A549 (cell line): ENCODE measurements around the gene SLC47A2. TPM values are rescaled to one million over a fixed set of nuclear protein-coding genes. Genes with fewer than 3 reads are reported as not detected.
"Not testable (repeated sequence)": the region's sequence is repeated elsewhere in the genome, so short reads cannot be mapped to it uniquely, and the experiment has no call there.

Source experiments
- ATAC-seq, 2 experiments: fragments of 200-7000 bp in 1 of 2; fragments of >200 bp in 1 of 2; cut with Nextera tagmentation in 1 of 2; cut with Tn5 transposase in 1 of 2; 3 replicates each; pipeline versions ENCODE4 v1.8.0 to v1.9.1; 2018 to 2020; ENCODE audit warnings: mild to moderate bottlenecking in 1 of 2, moderate library complexity in 1 of 2
- CTCF ChIA-PET: fragments of 300-600 bp; sonication (Branson Sonifier 250); formaldehyde crosslinking; extraction: SDS; loops from one replicate; lab custom pipeline; 2021; ENCODE audit warnings: antibody characterized with exemption, inconsistent platforms; lab: Yijun Ruan, JAX
- POLR2A ChIA-PET: fragments of 350-600 bp; formaldehyde crosslinking; extraction: SDS; loops from one replicate; lab custom pipeline; 2021; ENCODE audit warnings: antibody characterized with exemption, inconsistent platforms; lab: Yijun Ruan, JAX
- DNase-seq, 2 experiments: peaks; one replicate each; pipeline versions ENCODE4 v3.0.0 to v3.0.0-alpha.2; 2011 to 2016; ENCODE audit warnings: low read depth in 1 of 2, low spot score in 1 of 2
- FAIRE-seq: peaks from 2 replicates; lab custom pipeline; 2011; peaks lifted over from hg19 to GRCh38; lab: Jason Lieb, UNC
- H3K27ac ChIP-seq, 2 experiments: fragments of >200 bp; sonication (Bioruptor Twin); formaldehyde crosslinking; 3 replicates each; pipeline ENCODE4 v1.5.1; 2016 to 2017
- H3K4me1 ChIP-seq: fragments of >200 bp; sonication (Bioruptor Twin); formaldehyde crosslinking; 3 replicates; pipeline ENCODE4 v1.6.1; 2016
- H3K4me2 ChIP-seq: fragments of >200 bp; sonication (Bioruptor Twin); formaldehyde crosslinking; 3 replicates; pipeline ENCODE4 v1.6.1; 2016
- H3K4me3 ChIP-seq: fragments of >200 bp; sonication (Bioruptor Twin); formaldehyde crosslinking; 3 replicates; pipeline ENCODE4 v1.5.1; 2016
- H3K9me3 ChIP-seq: fragments of >200 bp; sonication (Bioruptor Twin); formaldehyde crosslinking; 3 replicates; pipeline ENCODE4 v1.6.1; 2016
- CBX2 ChIP-seq: fragments of 200-600 bp; sonication (generic); IDR thresholded peaks from 2 replicates; pipeline ENCODE4 v1.6.1; 2016; ENCODE audit warnings: low read depth, mild to moderate bottlenecking, borderline replicate concordance
- CEBPB ChIP-seq, 2 experiments: fragments of >200 bp in 1 of 2; sonication (Bioruptor Twin) in 1 of 2; formaldehyde crosslinking in 1 of 2; IDR thresholded peaks; 2 replicates each; pipeline ENCODE4 v1.6.1; 2012 to 2016
- CHD2 ChIP-seq: fragments of 150-350 bp; IDR thresholded peaks from 2 replicates; pipeline ENCODE4 v1.6.1; 2014; ENCODE audit warnings: low read length; ENCODE audit not compliant: partially characterized antibody
- EHMT2 ChIP-seq: fragments of 200-600 bp; sonication (generic); IDR thresholded peaks from 2 replicates; pipeline ENCODE4 v1.6.1; 2016; ENCODE audit warnings: antibody characterized with exemption, low read depth, mild to moderate bottlenecking, moderate library complexity
- FOSL2 ChIP-seq, 2 experiments: fragments of 450-650 bp in 1 of 2; fragments of >200 bp in 1 of 2; sonication (Bioruptor Twin) in 1 of 2; formaldehyde crosslinking; IDR thresholded peaks; 2 replicates each; pipeline versions ENCODE4 v1.5.0 to v1.6.1; 2016 to 2020; ENCODE audit warnings: mild to moderate bottlenecking in 1 of 2, moderate library complexity in 1 of 2
- FOXS1 ChIP-seq: fragments of 250-450 bp; sonication (Bioruptor Pico); IDR thresholded peaks from 2 replicates; pipeline ENCODE4 v1.5.0; 2020; ENCODE audit warnings: mild to moderate bottlenecking, moderate library complexity
- HEYL ChIP-seq: fragments of 250-450 bp; sonication (Bioruptor Pico); IDR thresholded peaks from 2 replicates; pipeline ENCODE4 v1.8.0; 2021; ENCODE audit warnings: mild to moderate bottlenecking, moderate library complexity
- JUN ChIP-seq, 2 experiments: fragments of >200 bp; sonication (Bioruptor Twin); formaldehyde crosslinking; IDR thresholded peaks; 2 replicates in 1 of 2; 3 replicates in 1 of 2; pipeline ENCODE4 v1.6.1; 2016 to 2017
- MAFK ChIP-seq: fragments of 450-650 bp; IDR thresholded peaks from 2 replicates; pipeline ENCODE4 v1.6.1; 2014; ENCODE audit not compliant: partially characterized antibody
- MAZ ChIP-seq: fragments of 150-350 bp; IDR thresholded peaks from 2 replicates; pipeline ENCODE4 v1.6.1; 2014; ENCODE audit warnings: antibody characterized with exemption, low read depth, low read length, borderline replicate concordance
- MYC ChIP-seq: IDR thresholded peaks from 2 replicates; pipeline ENCODE4 v1.6.1; 2012; ENCODE audit warnings: mild to moderate bottlenecking, inconsistent platforms, low read length, improper control_type of control experiment, borderline replicate concordance
- NFE2L2 ChIP-seq: fragments of 150-350 bp; conservative IDR thresholded peaks from 2 replicates; pipeline ENCODE4 v1.6.1; 2014; ENCODE audit warnings: low read length
- NR3C1 ChIP-seq: fragments of >200 bp; sonication (Bioruptor Twin); formaldehyde crosslinking; IDR thresholded peaks from 3 replicates; pipeline ENCODE4 v1.6.1; 2017
- PHF8 ChIP-seq: fragments of 200-600 bp; sonication (generic); IDR thresholded peaks from 2 replicates; pipeline ENCODE4 v1.6.1; 2016; ENCODE audit warnings: low read depth, mild to moderate bottlenecking, antibody characterized with exemption, moderate library complexity, borderline replicate concordance
- POLR2A ChIP-seq: IDR thresholded peaks from 2 replicates; pipeline ENCODE4 v1.6.1; 2012; ENCODE audit warnings: mild to moderate bottlenecking, low read length
- RFX5 ChIP-seq: fragments of 450-650 bp; IDR thresholded peaks from 2 replicates; pipeline ENCODE4 v1.7.1; 2014; ENCODE audit warnings: antibody characterized with exemption, mild to moderate bottlenecking, moderate library complexity
- RNF2 ChIP-seq: fragments of 200-600 bp; sonication (generic); IDR thresholded peaks from 2 replicates; pipeline ENCODE4 v1.6.1; 2016; ENCODE audit warnings: low read depth, mild to moderate bottlenecking, antibody characterized with exemption, moderate library complexity, borderline replicate concordance
- SMC3 ChIP-seq: fragments of >200 bp; sonication (Bioruptor Twin); formaldehyde crosslinking; IDR thresholded peaks from 3 replicates; pipeline ENCODE4 v1.6.1; 2018; ENCODE audit warnings: inconsistent platforms
- TFCP2L1 ChIP-seq: fragments of 250-450 bp; sonication (Bioruptor Pico); IDR thresholded peaks from 2 replicates; pipeline ENCODE4 v1.5.0; 2021; ENCODE audit warnings: mild to moderate bottlenecking
- ZFP36 ChIP-seq: fragments of 450-650 bp; IDR thresholded peaks from 2 replicates; pipeline ENCODE4 v1.6.1; 2014; ENCODE audit warnings: borderline replicate concordance; ENCODE audit not compliant: partially characterized antibody
- WGBS: methylation state at CpG from one replicate; pipeline ENCODE4 v1.1.6; 2017; ENCODE audit errors: missing lambda C conversion rate; 5-methylcytosine and 5-hydroxymethylcytosine counted together
- polyA plus RNA-seq, 4 experiments: library from polyadenylated mRNA; depleted of rRNA in 3 of 4; stranded (reverse); fragments of >200 nt; fragmentation: RNase III in 1 of 4; extraction: RNeasy Plus Mini Kit Qiagen cat#74134 plus additional on column Dnase treatment in 1 of 4; gene quantifications; 2 replicates in 3 of 4; 3 replicates in 1 of 4; pipeline ENCODE4 v1.2.3, GENCODE V29; 2011 to 2017
- TF ChIP-seq, protein P1 (sequence below): fragments of 450-650 bp; IDR thresholded peaks from 2 replicates; pipeline ENCODE4 v1.6.1; 2014; ENCODE audit warnings: antibody characterized with exemption
- TF ChIP-seq, protein P2 (sequence below): fragments of 250-450 bp; sonication (Bioruptor Pico); IDR thresholded peaks from 2 replicates; pipeline ENCODE4 v1.5.0; 2020; ENCODE audit warnings: low read depth, mild to moderate bottlenecking, moderate library complexity
- TF ChIP-seq, protein P3 (sequence below): fragments of >200 bp; sonication (Bioruptor Twin); formaldehyde crosslinking; IDR thresholded peaks from 3 replicates; pipeline ENCODE4 v1.5.1; 2016

SLC47A2 gene
- polyA plus RNA-seq, 2 of the 4 experiments (the other 2 are of a cell fraction): 0.13 to 0.27 TPM

DNA sequence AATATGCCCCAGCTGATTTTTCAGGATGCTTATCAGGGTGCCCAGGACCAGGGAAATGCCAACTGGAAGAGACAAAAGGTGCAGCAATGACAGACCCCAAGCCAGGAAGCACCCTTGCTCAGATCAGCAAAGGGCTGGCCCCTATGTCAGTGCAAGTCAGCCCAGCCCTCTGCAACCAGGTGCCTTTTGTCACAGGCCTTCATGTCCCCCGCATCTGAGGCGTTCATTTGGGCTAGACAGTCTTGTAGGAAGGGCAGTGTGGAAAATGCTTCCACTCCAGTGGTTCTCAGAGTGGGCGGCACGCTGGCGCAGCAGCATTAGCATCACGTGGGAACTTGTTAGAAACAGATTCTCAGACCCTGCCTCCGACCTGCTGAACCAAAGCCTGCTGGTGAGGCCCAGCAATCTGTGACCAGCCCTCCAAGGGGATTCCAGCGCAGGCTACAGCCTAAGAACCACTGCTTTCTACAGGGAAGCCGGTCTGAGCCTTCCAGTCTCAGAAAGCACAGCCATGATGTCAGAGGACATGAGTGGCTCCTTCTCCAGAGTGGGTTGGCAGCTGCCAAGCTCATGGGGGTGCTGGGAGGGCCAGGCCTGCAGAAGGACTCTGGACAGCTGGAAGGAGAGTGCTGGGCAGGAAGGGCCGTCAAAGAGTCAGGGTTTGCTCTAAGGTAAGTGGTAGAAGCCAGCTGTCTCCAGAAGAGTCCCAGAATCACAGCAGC lies 13.1 kb downstream of the SLC47A2 start:
- H3K4me1 ChIP-seq: peaks cover 7% of the 10 kb centered on the region; the same call in 1 of the 3 replicates
- no peak overlapping the region for H3K4me2 ChIP-seq
- DNase-seq (no peak), FAIRE-seq (no peak), ATAC-seq (peak in 1 of 2 experiments; percentile 7; a peak in 1 of 6 replicates)
- no peak overlapping the region for H3K4me3 ChIP-seq
- CTCF ChIA-PET: interaction anchor here (1.5 to 3.3 kb wide), 5 partner anchors 15 to 190 kb away, joined by 4 to 17 read pairs (median 6); no protein-coding TSS in a partner anchor
- TF ChIP-seq NR3C1 (no peak), RNF2 (no peak), JUN (IDR thresholded peaks at IDR 0.05) (no peak), TFCP2L1 (CRISPR knock-in tag) (no peak), ZFP36 (no peak), CBX2 (no peak), NFE2L2 (no peak), FOXS1 (CRISPR knock-in tag) (no peak), EHMT2 (no peak), MAZ (no peak), HEYL (CRISPR knock-in tag) (no peak), POLR2A (no peak)
- TF ChIP-seq, protein P1, sequence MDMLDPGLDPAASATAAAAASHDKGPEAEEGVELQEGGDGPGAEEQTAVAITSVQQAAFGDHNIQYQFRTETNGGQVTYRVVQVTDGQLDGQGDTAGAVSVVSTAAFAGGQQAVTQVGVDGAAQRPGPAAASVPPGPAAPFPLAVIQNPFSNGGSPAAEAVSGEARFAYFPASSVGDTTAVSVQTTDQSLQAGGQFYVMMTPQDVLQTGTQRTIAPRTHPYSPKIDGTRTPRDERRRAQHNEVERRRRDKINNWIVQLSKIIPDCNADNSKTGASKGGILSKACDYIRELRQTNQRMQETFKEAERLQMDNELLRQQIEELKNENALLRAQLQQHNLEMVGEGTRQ: no peak
- TF ChIP-seq, protein P2, sequence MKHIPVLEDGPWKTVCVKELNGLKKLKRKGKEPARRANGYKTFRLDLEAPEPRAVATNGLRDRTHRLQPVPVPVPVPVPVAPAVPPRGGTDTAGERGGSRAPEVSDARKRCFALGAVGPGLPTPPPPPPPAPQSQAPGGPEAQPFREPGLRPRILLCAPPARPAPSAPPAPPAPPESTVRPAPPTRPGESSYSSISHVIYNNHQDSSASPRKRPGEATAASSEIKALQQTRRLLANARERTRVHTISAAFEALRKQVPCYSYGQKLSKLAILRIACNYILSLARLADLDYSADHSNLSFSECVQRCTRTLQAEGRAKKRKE (CRISPR knock-in tag): no peak
- TF ChIP-seq, all 56 proteins: peak for 0
- 80% methylated on average over 10 of the region's 10 CpGs for WGBS
- POLR2A ChIA-PET: interaction anchor here (1.5 kb wide), 1 partner anchor 55 kb away, joined by 4 read pairs; the partner anchor contains the start of gene ALDH3A2
- H3K9me3 ChIP-seq: no peaks in the 10 kb centered on the region
- H3K27ac ChIP-seq: peak overlapping the region in 1 of 2 experiments; percentile 59; a peak in 3 of 6 replicates

DNA sequence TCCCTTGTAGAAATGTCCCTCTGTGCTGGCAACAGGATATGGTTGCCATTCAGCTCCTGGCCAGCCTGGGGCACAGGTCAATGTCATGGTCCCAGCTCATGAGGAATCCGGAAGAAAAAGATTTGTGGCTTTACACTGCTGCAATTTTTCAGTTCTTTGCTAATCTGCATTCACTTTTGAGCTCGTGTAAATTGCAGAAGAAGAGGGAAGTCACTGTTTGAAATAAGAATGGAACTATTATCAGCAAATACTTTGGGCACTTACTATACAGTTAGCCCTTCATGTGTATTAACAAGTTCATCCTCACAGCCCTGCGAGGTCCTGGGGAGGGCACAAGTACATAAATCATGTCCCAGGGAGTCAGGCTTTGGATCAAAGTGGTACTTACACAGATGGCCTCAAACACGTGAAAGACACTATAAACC lies 14.2 kb downstream of the SLC47A2 start:
- ChIA-PET CTCF (interaction anchor here (0.9 to 3.3 kb wide), 7 partner anchors 14 to 65 kb away, joined by 3 to 17 read pairs (median 4); partner anchors contain the start of gene SLC47A2), POLR2A (no interaction called here)
- no peak for ATAC-seq
- whole genome bisulfite sequencing: 82% methylated on average over 4 of the region's 4 CpGs
- Histone ChIP-seq H3K27ac (0 out of 6 replicates have a peak overlapping the region, but pooled peaks of 1 of the 2 experiments have one; percentile 59), H3K4me3 (no peak overlapping the region), H3K4me1 (peaks cover 7% of the 10 kb centered on the region; the same call in 1 of the 3 replicates)
- no peak for TF ChIP-seq FOSL2 (IDR thresholded peaks at IDR 0.05)
- no peak for TF ChIP-seq FOSL2 (CRISPR knock-in tag; IDR thresholded peaks at IDR 0.05)
- no peak for TF ChIP-seq MYC
- no peak for TF ChIP-seq NFE2L2
- no peak for TF ChIP-seq SMC3
- no peak for TF ChIP-seq HEYL (CRISPR knock-in tag)
- no peak for TF ChIP-seq MAFK
- TF ChIP-seq, all 56 proteins: peak for 0
- FAIRE-seq (no peak), DNase-seq (no peak)
- Histone ChIP-seq H3K4me2 (no peak overlapping the region), H3K9me3 (no peaks in the 10 kb centered on the region)

DNA sequence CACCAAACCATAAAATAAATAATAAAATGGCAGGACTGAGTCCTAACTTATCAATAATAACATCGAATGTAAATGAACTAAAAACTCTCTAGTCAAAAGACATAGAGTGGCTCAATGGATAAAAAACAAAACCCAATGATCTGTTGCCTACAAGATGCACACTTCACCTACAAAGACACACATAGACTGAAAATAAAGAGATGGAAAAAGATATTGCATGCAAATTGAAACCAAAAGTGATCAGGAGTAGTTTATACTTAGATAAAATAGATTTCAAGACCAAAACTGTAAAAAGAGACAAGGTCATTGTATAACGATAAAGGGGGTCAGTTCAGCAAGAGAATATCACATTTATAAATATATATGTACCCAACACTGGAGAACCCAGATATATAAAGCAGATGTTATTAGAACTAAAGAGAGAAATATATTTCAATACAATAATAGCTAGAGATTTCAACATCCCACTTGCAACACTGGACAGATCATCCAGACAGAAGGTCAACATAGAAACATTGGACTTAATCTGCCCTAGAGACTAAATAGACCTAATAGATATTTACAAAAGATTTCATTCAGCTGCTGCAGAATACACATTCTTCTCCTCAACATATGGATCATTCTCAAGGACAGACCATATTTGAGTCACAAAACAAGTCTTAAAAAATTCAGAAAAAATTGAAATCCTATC lies 29.8 kb downstream of the SLC47A2 start:
- H3K9me3 ChIP-seq: peaks cover 3% of the 10 kb centered on the region; the same call in 1 of the 3 replicates
- ChIA-PET POLR2A (interaction anchor here (0.6 kb wide), 1 partner anchor 58 kb away, joined by 4 read pairs; no protein-coding TSS in a partner anchor), CTCF (interaction anchor here (1.0 to 1.6 kb wide), 2 partner anchors 8 to 58 kb away, joined by 3 read pairs; no protein-coding TSS in a partner anchor)
- H3K4me1 ChIP-seq: no peaks in the 10 kb centered on the region
- no peak overlapping the region for H3K4me3 ChIP-seq
- ATAC-seq (no peak), DNase-seq (no peak), FAIRE-seq (peak; percentile 63)
- no peak for TF ChIP-seq CHD2
- no peak for TF ChIP-seq FOSL2 (IDR thresholded peaks at IDR 0.05)
- TF ChIP-seq FOSL2 (CRISPR knock-in tag; IDR thresholded peaks at IDR 0.05): no peak
- TF ChIP-seq, protein P3, sequence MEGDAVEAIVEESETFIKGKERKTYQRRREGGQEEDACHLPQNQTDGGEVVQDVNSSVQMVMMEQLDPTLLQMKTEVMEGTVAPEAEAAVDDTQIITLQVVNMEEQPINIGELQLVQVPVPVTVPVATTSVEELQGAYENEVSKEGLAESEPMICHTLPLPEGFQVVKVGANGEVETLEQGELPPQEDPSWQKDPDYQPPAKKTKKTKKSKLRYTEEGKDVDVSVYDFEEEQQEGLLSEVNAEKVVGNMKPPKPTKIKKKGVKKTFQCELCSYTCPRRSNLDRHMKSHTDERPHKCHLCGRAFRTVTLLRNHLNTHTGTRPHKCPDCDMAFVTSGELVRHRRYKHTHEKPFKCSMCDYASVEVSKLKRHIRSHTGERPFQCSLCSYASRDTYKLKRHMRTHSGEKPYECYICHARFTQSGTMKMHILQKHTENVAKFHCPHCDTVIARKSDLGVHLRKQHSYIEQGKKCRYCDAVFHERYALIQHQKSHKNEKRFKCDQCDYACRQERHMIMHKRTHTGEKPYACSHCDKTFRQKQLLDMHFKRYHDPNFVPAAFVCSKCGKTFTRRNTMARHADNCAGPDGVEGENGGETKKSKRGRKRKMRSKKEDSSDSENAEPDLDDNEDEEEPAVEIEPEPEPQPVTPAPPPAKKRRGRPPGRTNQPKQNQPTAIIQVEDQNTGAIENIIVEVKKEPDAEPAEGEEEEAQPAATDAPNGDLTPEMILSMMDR: no peak
- no peak for TF ChIP-seq RFX5
- no peak for TF ChIP-seq CEBPB (IDR thresholded peaks at IDR 0.05)
- TF ChIP-seq PHF8: no peak
- H3K4me2 ChIP-seq: no peak overlapping the region
- 94% methylated on average over 2 of the region's 2 CpGs for WGBS
- no peak overlapping the region for H3K27ac ChIP-seq

DNA sequence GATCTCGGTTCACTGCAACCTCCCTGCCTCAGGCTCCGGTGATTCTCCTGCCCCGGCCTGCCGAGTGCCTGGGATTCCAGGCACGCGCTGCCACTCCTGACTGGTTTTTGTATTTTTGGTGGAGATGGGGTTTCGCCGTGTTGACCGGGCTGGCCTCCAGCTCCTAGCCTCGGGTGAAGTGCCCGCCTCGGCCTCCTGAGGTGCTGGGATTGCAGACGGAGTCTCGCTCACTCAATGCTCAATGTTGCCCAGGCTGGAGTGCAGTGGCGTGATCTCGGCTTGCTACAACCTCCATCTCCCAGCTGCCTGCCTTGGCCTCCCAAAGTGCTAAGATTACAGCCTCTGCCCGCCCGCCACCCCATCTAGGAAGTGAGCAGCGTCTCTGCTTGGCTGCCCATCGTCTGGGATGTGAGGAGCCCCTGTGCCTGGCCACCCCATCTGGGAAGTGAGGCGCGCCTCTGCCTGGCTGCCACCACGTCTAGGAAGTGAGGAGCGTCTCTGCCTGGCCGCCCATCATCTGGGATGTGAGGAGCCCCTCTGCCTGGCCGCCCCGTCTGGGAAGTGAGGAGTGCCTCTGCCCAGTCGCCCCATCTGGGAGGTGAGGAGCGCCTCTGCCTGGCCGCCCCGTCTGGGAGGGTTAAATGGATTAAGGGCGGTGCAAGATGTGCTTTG lies 31.3 kb downstream of the SLC47A2 start:
- CTCF ChIA-PET: interaction anchor here (0.6 to 1.6 kb wide), 3 partner anchors 11 to 65 kb away, joined by 3 to 5 read pairs (median 3); no protein-coding TSS in a partner anchor
- FAIRE-seq, H3K4me2 ChIP-seq, H3K27ac ChIP-seq, DNase-seq, ATAC-seq, H3K9me3 ChIP-seq, H3K4me1 ChIP-seq, H3K4me3 ChIP-seq, POLR2A ChIA-PET: not testable (repeated sequence)
- 96% methylated on average over 21 of the region's 32 CpGs for WGBS
